ENCODE results near the gene IFNA7. TPM values are rescaled to one million over a fixed set of nuclear protein-coding genes. Genes with fewer than 3 reads are reported as not detected.
A peak's percentile ranks its signal among the peaks of the same experiment; 100 is the strongest.

IFNA7 gene
- total RNA-seq, 1 donor from 2014 or later: not detected

GRCh38 chr9:21160178-21160577 lies 41.8 kb downstream of the IFNA7 start:
- Histone ChIP-seq H3K9me3 (no peaks in the 10 kb centered on the region), H3K36me3 (no peaks in the 10 kb centered on the region), H3K27ac (no peak overlapping the region), H3K4me3 (no peak overlapping the region), H3K27me3 (no peaks in the 10 kb centered on the region), H3K4me1 (no peaks in the 10 kb centered on the region)
- TF ChIP-seq CTCF (IDR thresholded peaks at IDR 0.05): no peak
- intact Hi-C loops (cut with DNase I): no loop called here
- DNase-seq: no peak
- ATAC-seq: peak; percentile 35

DNA sequence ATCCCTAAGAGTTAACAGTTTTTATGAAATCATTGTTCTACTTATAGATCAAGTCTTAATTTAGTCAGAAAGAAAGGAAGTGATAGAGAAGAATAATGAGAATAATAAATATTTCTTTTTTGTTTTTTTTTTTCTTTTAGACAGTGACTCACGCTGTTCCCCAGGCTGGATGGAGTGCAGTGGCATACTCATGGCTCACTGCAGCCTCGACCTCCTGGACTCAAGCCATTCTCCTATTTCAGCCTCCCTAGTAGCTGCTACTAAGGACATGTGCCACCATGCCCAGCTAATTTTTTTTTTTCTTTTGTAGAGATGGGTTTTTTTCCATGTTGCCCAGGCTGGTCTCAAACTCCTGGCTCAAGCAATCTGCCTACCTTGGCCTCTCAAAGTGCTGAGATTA lies 46.5 kb downstream of the IFNA7 start:
- ATAC-seq (no peak), DNase-seq (no peak)
- no peak for TF ChIP-seq CTCF (IDR thresholded peaks at IDR 0.05)
- Histone ChIP-seq H3K27ac (no peak overlapping the region), H3K9me3 (no peaks in the 10 kb centered on the region), H3K27me3 (no peaks in the 10 kb centered on the region), H3K4me3 (no peak overlapping the region), H3K36me3 (no peaks in the 10 kb centered on the region), H3K4me1 (peaks cover 8% of the 10 kb centered on the region)
- intact Hi-C loops (cut with DNase I): no loop called here

- H3K27ac ChIP-seq: no peak overlapping the region
- no peaks in the 10 kb centered on the region for H3K36me3 ChIP-seq
- DNase-seq: no peak
- H3K9me3 ChIP-seq: no peaks in the 10 kb centered on the region
- intact Hi-C loops (cut with DNase I): no loop called here
- H3K4me1 ChIP-seq: peaks cover 8% of the 10 kb centered on the region
- H3K27me3 ChIP-seq: no peaks in the 10 kb centered on the region
- TF ChIP-seq CTCF (IDR thresholded peaks at IDR 0.05): peak; percentile 24
- no peak overlapping the region for H3K4me3 ChIP-seq
- peak; percentile 66 for ATAC-seq
These were observed 47.9 kb downstream of the IFNA7 start for GRCh38 chr9:21154018-21154608.

- Histone ChIP-seq H3K27me3 (no peaks in the 10 kb centered on the region), H3K36me3 (no peaks in the 10 kb centered on the region), H3K27ac (no peak overlapping the region), H3K9me3 (no peaks in the 10 kb centered on the region), H3K4me3 (no peak overlapping the region), H3K4me1 (peaks cover 8% of the 10 kb centered on the region)
- TF ChIP-seq CTCF (IDR thresholded peaks at IDR 0.05): no peak
- ATAC-seq (peak; percentile 37), DNase-seq (no peak)
- intact Hi-C loops (cut with DNase I): no loop called here
These were observed 48.5 kb downstream of the IFNA7 start for GRCh38 chr9:21153336-21154017.

Other genes starting within 250 kb of the IFNA7 start
- gene HACD4, start 170.6 kb downstream of the IFNA7 start, total RNA-seq: 10.6 TPM
- not detected for gene IFNB1, start 124.3 kb downstream of the IFNA7 start, total RNA-seq
- not detected for gene IFNW1, start 60.4 kb downstream of the IFNA7 start, total RNA-seq
- not detected for gene IFNA21, start 35.5 kb downstream of the IFNA7 start, total RNA-seq
- not detected for gene IFNA4, start 14.6 kb downstream of the IFNA7 start, total RNA-seq
- not detected for gene IFNA10, start 4.9 kb upstream of the IFNA7 start, total RNA-seq
- not detected for gene IFNA16, start 15.1 kb upstream of the IFNA7 start, total RNA-seq
- gene IFNA17, start 26.0 kb upstream of the IFNA7 start, total RNA-seq: not detected
- not detected for gene IFNA14, start 37.8 kb upstream of the IFNA7 start, total RNA-seq
- not detected for gene IFNA5, start 103.1 kb upstream of the IFNA7 start, total RNA-seq
- gene KLHL9, start 133.2 kb upstream of the IFNA7 start, total RNA-seq: 22.2 TPM
- not detected for gene IFNA6, start 148.7 kb upstream of the IFNA7 start, total RNA-seq
- gene IFNA13, start 165.9 kb upstream of the IFNA7 start, total RNA-seq: not detected
- not detected for gene IFNA2, start 183.2 kb upstream of the IFNA7 start, total RNA-seq
- gene IFNA8, start 206.9 kb upstream of the IFNA7 start, total RNA-seq: not detected
- gene IFNA1, start 238.2 kb upstream of the IFNA7 start, total RNA-seq: not detected

Data from upper lobe of right lung (tissue), 1 donor.